Esophagus squamous epithelium (tissue), 4 donors: ENCODE results near the gene SUSD6.
"Not testable (repeated sequence)": the region's sequence is repeated elsewhere in the genome, so short reads cannot be mapped to it uniquely, and the experiment has no call there.

Experiments
- POLR2A ChIP-seq, 4 donors: fragments of 450-650 bp; IDR thresholded peaks; one replicate each; pipeline ENCODE4 v1.6.1; 2017; ENCODE audit warnings: antibody characterized with exemption in 4 of 4, mild to moderate bottlenecking in 4 of 4, moderate library complexity in 3 of 4
- TF ChIP-seq, protein P1 (sequence below), 6 experiments: fragments of 450-650 bp in 4 of 6; fragments of 200-600 bp in 2 of 6; sonication (generic) in 2 of 6; IDR thresholded peaks; one replicate each; pipeline ENCODE4 v1.5.1; 2016 to 2019; ENCODE audit warnings: antibody characterized with exemption in 6 of 6, mild to moderate bottlenecking in 4 of 6, moderate library complexity in 4 of 6

DNA sequence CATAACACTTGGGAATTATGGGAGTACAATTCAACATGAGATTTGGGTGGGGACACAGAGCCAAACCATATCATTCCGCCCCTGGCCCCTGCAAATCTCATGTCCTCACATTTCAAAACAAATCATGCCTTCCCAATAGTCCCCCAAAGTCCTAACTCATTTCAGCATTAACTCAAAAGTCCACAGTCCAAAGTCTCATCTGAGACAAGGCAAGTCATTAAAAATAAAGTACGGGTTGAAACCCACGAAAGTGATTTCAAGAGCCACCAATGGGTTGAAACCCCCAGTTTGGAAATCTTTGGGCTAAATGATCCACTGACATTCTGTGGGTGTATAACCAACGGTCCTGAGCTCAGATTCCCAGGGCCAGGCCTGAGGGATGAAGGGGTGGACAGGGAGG is 125.0 kb downstream of the SUSD6 start:
- not testable (repeated sequence) for TF ChIP-seq POLR2A (IDR thresholded peaks at IDR 0.05)
- TF ChIP-seq, protein P1, sequence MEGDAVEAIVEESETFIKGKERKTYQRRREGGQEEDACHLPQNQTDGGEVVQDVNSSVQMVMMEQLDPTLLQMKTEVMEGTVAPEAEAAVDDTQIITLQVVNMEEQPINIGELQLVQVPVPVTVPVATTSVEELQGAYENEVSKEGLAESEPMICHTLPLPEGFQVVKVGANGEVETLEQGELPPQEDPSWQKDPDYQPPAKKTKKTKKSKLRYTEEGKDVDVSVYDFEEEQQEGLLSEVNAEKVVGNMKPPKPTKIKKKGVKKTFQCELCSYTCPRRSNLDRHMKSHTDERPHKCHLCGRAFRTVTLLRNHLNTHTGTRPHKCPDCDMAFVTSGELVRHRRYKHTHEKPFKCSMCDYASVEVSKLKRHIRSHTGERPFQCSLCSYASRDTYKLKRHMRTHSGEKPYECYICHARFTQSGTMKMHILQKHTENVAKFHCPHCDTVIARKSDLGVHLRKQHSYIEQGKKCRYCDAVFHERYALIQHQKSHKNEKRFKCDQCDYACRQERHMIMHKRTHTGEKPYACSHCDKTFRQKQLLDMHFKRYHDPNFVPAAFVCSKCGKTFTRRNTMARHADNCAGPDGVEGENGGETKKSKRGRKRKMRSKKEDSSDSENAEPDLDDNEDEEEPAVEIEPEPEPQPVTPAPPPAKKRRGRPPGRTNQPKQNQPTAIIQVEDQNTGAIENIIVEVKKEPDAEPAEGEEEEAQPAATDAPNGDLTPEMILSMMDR (IDR thresholded peaks at IDR 0.05) = not testable (repeated sequence)
